OCI-LY1 (cell line): ENCODE measurements around the gene ADH1B.

Experiments
- H2AFZ ChIP-seq: fragments of 200-600 bp; sonication (generic), shearing (Covaris generic); 2 replicates; pipeline ENCODE4 v1.6.0; 2014; ENCODE audit warnings: antibody characterized with exemption, mild to moderate bottlenecking, low read length
- H3F3A ChIP-seq: fragments of 200-600 bp; sonication (generic), shearing (Covaris generic); 2 replicates; pipeline ENCODE4 v1.6.0; 2014; ENCODE audit warnings: mild to moderate bottlenecking, antibody characterized with exemption, low read length, moderate library complexity; ENCODE audit not compliant: insufficient read depth
- H3K27ac ChIP-seq: fragments of 200-600 bp; sonication (generic); 2 replicates; pipeline ENCODE4 v1.5.1; 2014; ENCODE audit warnings: low read length, mixed run types, mild to moderate bottlenecking, low read depth; ENCODE audit not compliant: poor library complexity, severe bottlenecking
- H3K27me3 ChIP-seq: fragments of 200-600 bp; sonication (generic); 2 replicates; pipeline ENCODE4 v1.6.0; 2014; ENCODE audit warnings: antibody characterized with exemption, mild to moderate bottlenecking, low read length, moderate library complexity; ENCODE audit not compliant: insufficient read depth
- H3K36me3 ChIP-seq: fragments of 200-600 bp; sonication (generic); 2 replicates; pipeline ENCODE4 v1.6.1; 2014; ENCODE audit warnings: mild to moderate bottlenecking, antibody characterized with exemption, low read length, moderate library complexity, mixed read lengths; ENCODE audit not compliant: insufficient read depth
- H3K4me1 ChIP-seq: fragments of 200-600 bp; sonication (generic); 2 replicates; pipeline ENCODE4 v1.5.1; 2014; ENCODE audit warnings: mild to moderate bottlenecking, low read length, moderate library complexity; ENCODE audit not compliant: insufficient read depth, severe bottlenecking
- H3K4me2 ChIP-seq: fragments of 200-600 bp; sonication (generic), shearing (Covaris generic); 2 replicates; pipeline ENCODE4 v1.6.1; 2014; ENCODE audit warnings: low read length
- H3K4me3 ChIP-seq: fragments of 200-600 bp; sonication (generic); 2 replicates; pipeline ENCODE4 v1.5.1; 2014; ENCODE audit warnings: low read length, low read depth, mild to moderate bottlenecking, mixed read lengths; ENCODE audit not compliant: poor library complexity, severe bottlenecking
- H3K79me2 ChIP-seq: fragments of 200-600 bp; shearing (Covaris generic); 2 replicates; pipeline ENCODE4 v1.6.1; 2016; ENCODE audit warnings: mixed run types, low read length, mixed read lengths; ENCODE audit not compliant: insufficient read depth
- H3K9ac ChIP-seq: fragments of 200-600 bp; sonication (generic), shearing (Covaris generic); 2 replicates; pipeline ENCODE4 v1.6.1; 2014; ENCODE audit warnings: mild to moderate bottlenecking, low read length, mixed read lengths
- H3K9me2 ChIP-seq: fragments of 200-600 bp; sonication (generic), shearing (Covaris generic); 2 replicates; pipeline ENCODE4 v1.6.1; 2014; ENCODE audit warnings: low read depth, mild to moderate bottlenecking, low read length, mixed read lengths
- H3K9me3 ChIP-seq: fragments of 200-600 bp; shearing (Covaris generic); 2 replicates; pipeline ENCODE4 v1.6.1; 2014; ENCODE audit warnings: low read length, mixed read lengths
- H4K20me1 ChIP-seq: fragments of 200-600 bp; sonication (generic), shearing (Covaris generic); 2 replicates; pipeline ENCODE4 v1.6.0; 2016; ENCODE audit warnings: mild to moderate bottlenecking, low read length; ENCODE audit not compliant: insufficient read depth
- EZH2 ChIP-seq: fragments of 200-600 bp; sonication (generic), shearing (Covaris generic); IDR thresholded peaks from 2 replicates; pipeline ENCODE4 v1.8.0; 2017; ENCODE audit warnings: borderline replicate concordance, mixed run types, mild to moderate bottlenecking, antibody characterized with exemption, low read length, moderate library complexity, mixed read lengths
- TF ChIP-seq, protein P1 (sequence below): fragments of 200-600 bp; sonication (generic), shearing (Covaris generic); IDR thresholded peaks from 2 replicates; pipeline ENCODE4 v1.5.1; 2017; ENCODE audit warnings: mild to moderate bottlenecking, antibody characterized with exemption, low read length, moderate library complexity, mixed read lengths

ADH1B gene

GRCh38 chr4:99264927-99265326, 56.3 kb downstream of the ADH1B start:
- H3K9me2 ChIP-seq = no peaks in the 10 kb centered on the region
- no peak overlapping the region for H3K4me2 ChIP-seq
- no peak overlapping the region for H2AFZ ChIP-seq
- H3K27ac ChIP-seq = no peak overlapping the region
- H4K20me1 ChIP-seq = no peaks in the 10 kb centered on the region
- H3K9ac ChIP-seq = no peak overlapping the region
- H3K4me1 ChIP-seq = no peaks in the 10 kb centered on the region
- H3K9me3 ChIP-seq = no peaks in the 10 kb centered on the region
- H3K27me3 ChIP-seq = no peaks in the 10 kb centered on the region
- no peaks in the 10 kb centered on the region for H3K36me3 ChIP-seq
- H3F3A ChIP-seq = no peaks in the 10 kb centered on the region
- no peak overlapping the region for H3K4me3 ChIP-seq
- no peaks in the 10 kb centered on the region for H3K79me2 ChIP-seq
- no peak for TF ChIP-seq EZH2
- TF ChIP-seq, protein P1, sequence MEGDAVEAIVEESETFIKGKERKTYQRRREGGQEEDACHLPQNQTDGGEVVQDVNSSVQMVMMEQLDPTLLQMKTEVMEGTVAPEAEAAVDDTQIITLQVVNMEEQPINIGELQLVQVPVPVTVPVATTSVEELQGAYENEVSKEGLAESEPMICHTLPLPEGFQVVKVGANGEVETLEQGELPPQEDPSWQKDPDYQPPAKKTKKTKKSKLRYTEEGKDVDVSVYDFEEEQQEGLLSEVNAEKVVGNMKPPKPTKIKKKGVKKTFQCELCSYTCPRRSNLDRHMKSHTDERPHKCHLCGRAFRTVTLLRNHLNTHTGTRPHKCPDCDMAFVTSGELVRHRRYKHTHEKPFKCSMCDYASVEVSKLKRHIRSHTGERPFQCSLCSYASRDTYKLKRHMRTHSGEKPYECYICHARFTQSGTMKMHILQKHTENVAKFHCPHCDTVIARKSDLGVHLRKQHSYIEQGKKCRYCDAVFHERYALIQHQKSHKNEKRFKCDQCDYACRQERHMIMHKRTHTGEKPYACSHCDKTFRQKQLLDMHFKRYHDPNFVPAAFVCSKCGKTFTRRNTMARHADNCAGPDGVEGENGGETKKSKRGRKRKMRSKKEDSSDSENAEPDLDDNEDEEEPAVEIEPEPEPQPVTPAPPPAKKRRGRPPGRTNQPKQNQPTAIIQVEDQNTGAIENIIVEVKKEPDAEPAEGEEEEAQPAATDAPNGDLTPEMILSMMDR = no peak
